Measurements from ENCODE around the gene EVX1.

The EVX1 gene

DNA sequence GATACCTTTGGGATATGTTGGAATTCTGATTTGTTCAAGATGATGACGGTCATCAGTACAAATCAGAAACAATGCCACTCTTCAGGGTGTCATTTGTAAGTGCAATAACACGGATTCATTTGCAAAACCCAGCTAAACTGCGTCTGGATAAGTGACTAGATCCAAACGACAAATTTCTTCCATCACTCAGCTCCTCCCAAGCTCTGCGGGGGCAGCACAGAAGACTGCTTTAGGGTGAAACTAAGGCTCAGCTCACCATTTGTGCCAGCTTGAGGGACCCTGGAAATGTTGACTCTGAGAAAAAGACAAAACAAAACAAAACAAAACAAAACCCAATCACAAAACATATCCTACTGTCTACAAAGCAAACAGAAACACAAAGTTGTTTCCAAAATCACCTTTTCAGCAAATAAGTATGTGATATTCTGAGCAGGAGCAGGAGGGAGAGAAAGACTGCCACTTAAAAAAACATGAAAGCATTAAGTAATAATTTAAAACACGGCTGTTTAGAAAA, 8.0 kb downstream of the EVX1 start:
- DNase-seq (ENCODE audit: low read depth) = no peak

DNA sequence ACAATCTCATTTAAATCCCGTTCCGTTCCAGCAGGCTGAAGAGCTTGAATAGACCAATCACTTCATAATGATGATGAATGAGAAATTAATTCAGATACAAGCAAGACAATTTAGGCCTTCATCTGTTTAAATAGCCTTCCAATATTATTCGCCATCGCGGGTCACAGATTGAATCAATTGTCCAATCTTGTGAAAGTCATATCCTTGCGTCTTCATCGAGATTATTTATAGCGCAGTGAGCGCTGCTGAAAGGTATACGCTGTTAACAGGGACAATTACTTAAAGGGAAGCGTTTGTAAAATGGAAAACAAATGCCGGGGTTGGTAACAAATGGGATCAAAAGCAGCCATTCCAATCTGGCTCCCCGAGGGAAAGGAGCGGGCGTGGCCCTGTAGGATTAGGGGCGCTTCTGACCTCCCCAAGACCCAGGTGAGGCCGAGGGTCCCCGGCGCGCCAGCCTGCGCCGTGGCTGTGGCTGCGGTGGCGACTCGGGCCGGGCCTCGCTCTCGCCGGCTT, 8.6 kb downstream of the EVX1 start:
- DNase-seq (ENCODE audit: low read depth) = no peak

- no peak for DNase-seq (ENCODE audit: low read depth)
Measured at GRCh38 chr7:27251652-27252590, 9.3 kb downstream of the EVX1 start.

DNA sequence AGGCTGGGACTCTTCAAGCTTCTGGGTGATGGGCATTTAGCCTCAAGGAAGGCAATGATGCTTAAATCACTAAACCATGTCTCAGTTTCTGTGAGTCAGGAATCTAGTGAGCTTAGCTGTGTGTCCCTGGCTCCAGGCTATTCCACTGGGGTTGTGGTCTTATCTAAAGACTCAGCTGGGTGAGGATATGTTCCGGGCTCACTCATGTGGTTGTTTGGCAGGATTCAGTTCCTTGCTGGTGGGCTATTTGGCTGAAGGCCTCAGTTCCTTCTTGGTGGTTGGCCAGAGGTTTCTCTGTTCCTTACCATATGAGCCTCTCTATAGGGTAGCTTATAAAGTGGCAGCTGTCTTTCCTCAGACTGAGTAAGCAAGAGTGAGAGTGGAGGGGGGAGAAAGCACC, 12.0 kb downstream of the EVX1 start:
- DNase-seq (ENCODE audit: low read depth) = no peak

DNA sequence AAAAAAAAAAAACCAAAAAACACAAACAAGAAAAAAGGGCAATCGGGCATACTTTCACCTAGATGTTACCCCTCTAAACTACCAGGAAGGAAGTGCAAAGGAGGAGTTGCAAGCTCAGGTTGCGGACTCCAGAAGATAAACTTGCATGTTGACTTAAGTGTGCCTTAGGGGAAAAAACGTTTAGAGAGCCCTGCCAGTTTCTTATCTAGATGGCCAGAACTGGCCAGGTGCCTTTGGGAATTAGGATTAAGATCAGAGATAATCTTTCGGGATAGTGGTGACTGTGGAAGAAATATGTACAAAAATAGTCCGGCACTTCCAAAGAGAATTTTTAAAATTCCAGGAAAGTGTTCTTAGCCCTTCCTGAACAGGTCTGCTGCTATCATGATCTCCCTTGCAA, 17.6 kb downstream of the EVX1 start:
- DNase-seq (ENCODE audit: low read depth) = no peak

DNA sequence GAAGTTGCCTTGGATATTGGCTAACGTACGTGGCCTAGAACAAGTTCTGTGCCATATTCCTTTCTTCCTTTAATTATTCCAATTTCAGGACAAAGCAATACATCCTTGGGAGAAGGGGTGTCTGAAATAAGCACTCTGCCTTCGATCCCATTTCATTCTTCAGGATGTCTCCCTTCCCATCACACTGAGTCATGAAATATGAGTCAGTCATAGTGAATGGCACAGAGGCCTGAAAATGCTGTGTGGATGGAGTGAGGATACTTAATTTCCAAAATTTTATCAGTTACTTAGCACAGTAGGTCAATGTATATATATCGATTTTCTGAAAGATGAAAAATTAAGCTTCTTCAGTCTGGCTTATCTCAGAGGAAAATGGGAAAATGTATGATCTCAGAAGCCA, 19.5 kb downstream of the EVX1 start:
- DNase-seq (ENCODE audit: low read depth) = no peak

GRCh38 chr7:27263781-27264180, 21.2 kb downstream of the EVX1 start:
- DNase-seq (ENCODE audit: low read depth) = no peak

DNA sequence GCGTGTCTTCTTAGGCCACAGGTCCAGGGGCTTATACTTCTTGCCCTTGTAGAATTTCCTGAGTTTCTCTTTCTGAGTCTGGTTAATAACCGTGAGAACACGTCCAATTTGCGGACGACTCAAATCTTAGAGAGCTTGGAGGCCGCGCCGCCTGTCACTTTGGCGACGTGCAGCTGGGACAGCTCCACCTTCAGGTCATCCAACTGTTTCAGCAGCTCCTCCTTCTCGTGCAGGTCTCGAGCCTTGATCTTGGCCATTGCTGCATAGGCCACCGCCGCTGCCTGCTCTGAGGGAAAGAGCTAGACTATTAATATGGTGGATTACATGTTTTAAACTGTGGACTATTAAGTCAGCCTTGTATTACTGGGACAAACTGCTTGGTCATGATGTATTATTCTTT, 26.9 kb downstream of the EVX1 start:
- DNase-seq (ENCODE audit: low read depth) = no peak

DNA sequence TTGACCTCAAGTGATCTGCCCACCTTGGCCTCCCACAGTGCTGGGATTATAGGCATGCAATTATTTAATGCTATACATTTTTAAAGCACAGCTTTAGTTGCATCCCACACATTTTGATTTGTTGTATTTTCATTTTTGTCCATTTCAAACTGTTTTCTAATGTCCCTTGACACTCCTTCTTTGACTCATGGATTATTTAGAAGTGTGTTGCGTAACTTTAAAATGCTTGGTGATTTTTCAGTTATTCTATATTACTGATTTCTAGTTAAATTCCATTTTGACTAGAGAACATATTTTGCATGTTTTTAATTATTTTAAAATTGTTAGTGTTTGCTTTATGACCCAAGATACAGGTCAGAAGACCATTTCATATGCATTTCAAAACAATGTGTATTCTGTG, 28.8 kb downstream of the EVX1 start:
- DNase-seq (ENCODE audit: low read depth) = no peak

DNA sequence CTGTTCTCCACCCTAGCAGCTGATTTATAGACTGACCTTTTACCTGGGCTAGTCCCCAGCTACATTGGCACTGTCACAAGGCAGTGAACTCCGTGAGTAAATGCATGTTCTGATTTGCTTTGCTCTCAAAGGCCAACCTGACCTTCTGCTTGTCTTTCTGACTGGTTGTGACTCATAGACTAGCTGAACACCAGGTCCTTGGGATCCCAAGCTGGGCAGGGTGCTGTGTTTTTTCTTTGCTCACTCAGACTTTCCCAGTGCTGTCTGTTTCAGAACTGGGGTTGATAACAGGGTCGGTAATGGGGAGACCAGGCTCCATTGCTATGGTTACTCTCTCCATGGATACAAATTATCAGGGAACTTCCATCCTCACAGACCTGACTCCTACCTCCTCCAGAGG, 35.0 kb downstream of the EVX1 start:
- no peak for DNase-seq (ENCODE audit: low read depth)

- DNase-seq (ENCODE audit: low read depth) = no peak
Measured at GRCh38 chr7:27283558-27283957, 41.0 kb downstream of the EVX1 start.

GRCh38 chr7:27295236-27295635, 52.6 kb downstream of the EVX1 start:
- no peak for DNase-seq (ENCODE audit: low read depth)

- no peak for DNase-seq (ENCODE audit: low read depth)
Measured at GRCh38 chr7:27297356-27297755, 54.8 kb downstream of the EVX1 start.
